Suprapubic skin (tissue), 4 donors: ENCODE results near the gene THOC5.

ENCODE experiments used
- CTCF ChIP-seq, 2 donors: fragments of 200-600 bp in 1 of 2; fragments of 450-650 bp in 1 of 2; sonication (generic) in 1 of 2; IDR thresholded peaks; one replicate each; pipeline ENCODE4 v1.5.1; 2016 to 2019; ENCODE audit warnings: antibody characterized with exemption in 2 of 2, mild to moderate bottlenecking in 1 of 2, moderate library complexity in 1 of 2
- POLR2A ChIP-seq, 2 donors: fragments of 450-650 bp; IDR thresholded peaks; one replicate each; pipeline ENCODE4 v1.6.1; 2017; ENCODE audit warnings: antibody characterized with exemption in 2 of 2, mild to moderate bottlenecking in 2 of 2, moderate library complexity in 2 of 2
- POLR2AphosphoS5 ChIP-seq, 3 donors: sonication (generic); formaldehyde crosslinking; IDR thresholded peaks; one replicate each; pipeline ENCODE4 v1.6.1; 2017; ENCODE audit warnings: antibody characterized with exemption in 3 of 3

- TF ChIP-seq POLR2A (IDR thresholded peaks at IDR 0.05) (no peak), CTCF (IDR thresholded peaks at IDR 0.05) (peak in 1 of 2 donors; percentile 18), POLR2AphosphoS5 (IDR thresholded peaks at IDR 0.05) (no peak)
Observed at GRCh38 chr22:29524442-29525191, 28.9 kb downstream of the THOC5 start.
